ENCODE results near the gene ZMYM5. TPM values are rescaled to one million over a fixed set of nuclear protein-coding genes. Genes with fewer than 3 reads are reported as not detected.
"Not testable (repeated sequence)": the region's sequence is repeated elsewhere in the genome, so short reads cannot be mapped to it uniquely, and the experiment has no call there.

ZMYM5 gene
- total RNA-seq, 2 experiments from 2014 or later = 8.1 to 8.5 TPM

DNA sequence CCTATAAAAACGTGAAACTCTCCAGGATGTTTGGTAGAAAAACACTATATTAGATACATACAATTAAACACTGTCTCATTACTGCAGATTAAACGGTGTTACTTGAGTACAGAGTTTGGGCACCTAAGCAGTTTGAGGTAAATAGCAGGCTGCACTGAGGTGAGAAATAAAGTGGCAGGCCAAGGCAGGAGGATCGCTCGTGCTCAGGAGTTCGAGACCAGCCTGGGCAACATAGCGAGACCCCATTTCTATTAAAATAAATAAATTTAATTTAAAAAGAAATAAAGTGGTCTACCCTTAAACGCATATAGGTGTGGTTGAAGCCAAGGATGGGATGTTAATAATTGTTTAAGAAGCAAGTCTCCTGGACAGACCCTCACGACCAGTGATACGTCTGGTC lies 81.9 kb downstream of the ZMYM5 start:
- peak; percentile 23 for DNase-seq
- peaks cover 3% of the 10 kb centered on the region for H3K27me3 Mint-ChIP-seq (ENCODE audit: low read depth)
- H3K4me3 Mint-ChIP-seq = peak overlapping the region; percentile 96
- H3K9me3 Mint-ChIP-seq = peaks cover 1% of the 10 kb centered on the region
- CTCF ChIA-PET = interaction anchor here (0.6 kb wide), 1 partner anchor 75 kb away, joined by 7 read pairs; no protein-coding TSS in a partner anchor
- H3K4me1 Mint-ChIP-seq (ENCODE audit: low read depth) = peaks cover 7% of the 10 kb centered on the region
- H3K36me3 Mint-ChIP-seq (ENCODE audit: low read depth) = peaks cover 14% of the 10 kb centered on the region
- H3K27ac Mint-ChIP-seq = peak overlapping the region; percentile 98
- intact Hi-C loops (cut with micrococcal nuclease) = no loop called here

DNA sequence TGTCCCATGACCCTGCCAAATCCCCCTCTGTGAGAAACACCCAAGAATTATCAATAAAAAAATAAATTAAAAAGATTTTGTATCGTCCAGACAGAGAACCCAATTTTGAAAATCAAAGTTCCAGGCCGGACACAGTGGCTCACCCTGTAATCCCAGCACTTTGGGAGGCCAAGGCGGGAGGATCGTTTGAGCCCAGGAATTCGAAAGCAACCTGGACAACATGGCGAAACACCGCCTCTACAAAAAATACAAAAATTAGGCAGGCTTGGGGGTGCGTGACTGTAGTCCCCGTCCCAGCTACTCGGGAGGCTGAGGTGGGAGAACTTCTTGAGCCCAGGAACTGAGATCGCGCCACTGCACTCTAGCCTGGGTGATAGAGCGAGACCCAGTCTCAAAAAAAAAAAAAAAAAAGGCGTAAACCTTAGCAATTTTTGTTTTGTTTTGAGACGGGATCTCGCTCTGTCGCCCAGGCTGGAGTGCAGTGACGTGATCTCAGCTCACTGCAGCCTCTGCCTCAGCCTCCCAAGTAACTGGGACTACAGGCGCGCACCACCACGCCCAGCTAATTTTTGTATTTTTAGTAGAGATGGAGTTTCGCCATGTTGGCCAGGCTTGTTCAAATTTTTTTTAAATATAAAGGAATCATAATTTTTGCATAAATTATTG lies 82.6 kb downstream of the ZMYM5 start:
- Mint-ChIP-seq H3K4me3 (peak overlapping the region; percentile 96), H3K27ac (peak overlapping the region; percentile 76), H3K4me1 (ENCODE audit: low read depth) (peaks cover 11% of the 10 kb centered on the region), H3K36me3 (ENCODE audit: low read depth) (peaks cover 16% of the 10 kb centered on the region)
- intact Hi-C loops (cut with micrococcal nuclease); H3K9me3 Mint-ChIP-seq; H3K27me3 Mint-ChIP-seq (ENCODE audit: low read depth): not testable (repeated sequence)
- peak; percentile 30 for DNase-seq
- CTCF ChIA-PET = interaction anchor here (0.6 kb wide), 1 partner anchor 74 kb away, joined by 7 read pairs; no protein-coding TSS in a partner anchor

Other genes with a start within 250 kb of the ZMYM5 start
- 10 to 100 TPM; 20.6 to 21.5 TPM for gene MPHOSPH8, start 230.0 kb downstream of the ZMYM5 start, total RNA-seq
- gene PSPC1, start 80.7 kb downstream of the ZMYM5 start, total RNA-seq = 10 to 100 TPM; 46.5 to 48.2 TPM
- 10 to 100 TPM; 38.9 to 42.9 TPM for gene ZMYM2, start 95.1 kb upstream of the ZMYM5 start, total RNA-seq